Stimulated activated CD8-positive, alpha-beta memory T cell treated with anti-CD3 and anti-CD28 coated beads, Interleukin-12 subunit alpha, Interleukin-12 subunit beta, amount 100 ng/mL, for 24 hours (primary cell): ENCODE data around the gene PPP1R13B.
A peak's percentile ranks its signal among the peaks of the same experiment; 100 is the strongest.
"Not testable (repeated sequence)": the region's sequence is repeated elsewhere in the genome, so short reads cannot be mapped to it uniquely, and the experiment has no call there.

Experiments
- DNase-seq: peaks from one replicate; pipeline ENCODE4 v3.0.0-alpha.2; 2020; ENCODE audit errors: extremely low read depth

PPP1R13B gene

GRCh38 chr14:103847451-103848174 lies at the start of gene PPP1R13B:
PPP1R13B (minus strand) TSS chr14:103847575; CDS start chr14:103847307, 268 bp downstream.
- peak; percentile 81 for DNase-seq

- DNase-seq: no peak
Observed at GRCh38 chr14:103896578-103896977, 49.2 kb upstream of the PPP1R13B start.

- no peak for DNase-seq
Observed at GRCh38 chr14:103894723-103895059, 47.3 kb upstream of the PPP1R13B start.

GRCh38 chr14:103894034-103894722 lies 46.8 kb upstream of the PPP1R13B start:
- no peak for DNase-seq

GRCh38 chr14:103892247-103892646 lies 44.9 kb upstream of the PPP1R13B start:
- no peak for DNase-seq

GRCh38 chr14:103891667-103892215 lies 44.4 kb upstream of the PPP1R13B start:
- DNase-seq: no peak

GRCh38 chr14:103890821-103891666 lies 43.7 kb upstream of the PPP1R13B start:
- DNase-seq: no peak

GRCh38 chr14:103890052-103890371 lies 42.6 kb upstream of the PPP1R13B start:
- DNase-seq: no peak

GRCh38 chr14:103889313-103890051 lies 42.1 kb upstream of the PPP1R13B start:
- no peak for DNase-seq

- DNase-seq: not testable (repeated sequence)
Observed at GRCh38 chr14:103889002-103889312, 41.6 kb upstream of the PPP1R13B start.

GRCh38 chr14:103887557-103888115 lies 40.3 kb upstream of the PPP1R13B start:
- DNase-seq: no peak

GRCh38 chr14:103887170-103887501 lies 39.8 kb upstream of the PPP1R13B start:
- no peak for DNase-seq

GRCh38 chr14:103886304-103887169 lies 39.2 kb upstream of the PPP1R13B start:
- no peak for DNase-seq

- DNase-seq: no peak
Observed at GRCh38 chr14:103885509-103885932, 38.1 kb upstream of the PPP1R13B start.

- DNase-seq: no peak
Observed at GRCh38 chr14:103884854-103885253, 37.5 kb upstream of the PPP1R13B start.

- no peak for DNase-seq
Observed at GRCh38 chr14:103883263-103883523, 35.8 kb upstream of the PPP1R13B start.

- no peak for DNase-seq
Observed at GRCh38 chr14:103882503-103883262, 35.3 kb upstream of the PPP1R13B start.

- DNase-seq: no peak
Observed at GRCh38 chr14:103881268-103882201, 34.2 kb upstream of the PPP1R13B start.
